ENCODE measurements around the gene PTPRT.

PTPRT gene

DNA sequence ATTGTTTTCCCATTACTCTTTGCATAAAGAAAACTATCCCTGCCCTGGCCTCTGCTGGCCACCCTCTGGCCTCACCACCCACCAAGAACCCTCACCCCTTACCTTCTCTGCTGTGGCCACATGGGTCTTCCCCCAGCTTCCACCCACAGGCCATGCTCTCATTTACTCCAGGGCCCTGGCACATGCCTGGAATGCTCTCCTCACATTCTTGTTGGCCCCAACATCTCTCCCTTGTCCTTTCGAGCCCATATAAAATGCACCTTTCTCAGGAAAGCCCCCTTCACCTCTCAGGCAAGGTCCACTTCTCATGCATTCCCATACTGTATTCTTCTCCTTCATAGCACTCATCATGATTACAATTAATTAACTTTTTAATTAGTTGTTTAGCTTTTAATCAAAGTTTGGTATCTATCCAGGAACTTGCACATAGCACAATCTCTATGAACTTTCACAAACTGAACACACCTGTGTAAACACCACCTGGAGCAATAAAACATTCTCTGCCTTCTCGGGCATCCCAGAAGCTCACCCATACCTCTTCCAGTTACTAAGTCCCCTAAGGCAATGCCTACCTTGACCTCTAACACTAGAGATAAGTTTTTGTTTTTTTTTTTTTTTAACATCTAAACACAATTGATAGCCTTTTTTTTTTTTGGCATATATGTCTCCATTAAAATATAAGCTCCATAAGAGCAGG lies 617.2 kb downstream of the PTPRT start:
- Histone ChIP-seq H3K4me1 (ENCODE audit: control insufficient read depth, low read depth, low read length) (no peaks in the 10 kb centered on the region), H3K23ac (ENCODE audit: low read length) (no peak overlapping the region), H2BK15ac (replicated peaks; ENCODE audit: low read depth) (no peak overlapping the region), H3K4me3 (ENCODE audit: low read length) (no peak overlapping the region), H3K79me1 (ENCODE audit: low read length) (no peaks in the 10 kb centered on the region), H4K8ac (ENCODE audit: low read depth, low read length) (no peak overlapping the region), H3K79me2 (ENCODE audit: control insufficient read depth, insufficient read depth, low read length) (no peaks in the 10 kb centered on the region), H3K27me3 (ENCODE audit: insufficient read depth, low read length, poor library complexity) (no peaks in the 10 kb centered on the region), H2BK120ac (ENCODE audit: low read depth, low read length) (no peak overlapping the region), H2AK5ac (ENCODE audit: low read length) (no peak overlapping the region), H3K18ac (ENCODE audit: low read length) (no peak overlapping the region), H3K36me3 (ENCODE audit: control insufficient read depth, insufficient read depth, low read length) (no peaks in the 10 kb centered on the region), H3K27ac (ENCODE audit: low read depth, low read length) (no peak overlapping the region), H3K56ac (ENCODE audit: low read length) (no peak overlapping the region), H3K4ac (ENCODE audit: low read depth, low read length) (no peak overlapping the region), H4K5ac (ENCODE audit: low read length) (no peak overlapping the region), H3K9ac (ENCODE audit: low read length) (no peak overlapping the region), H2BK5ac (ENCODE audit: low read length) (no peak overlapping the region), H3K4me2 (ENCODE audit: low read length) (no peak overlapping the region)
- no CpG with 5 or more reads among the region's 2 CpGs for WGBS (ENCODE audit: extremely low coverage, insufficient coverage, low lambda C conversion rate)
- DNase-seq = no peak

DNA sequence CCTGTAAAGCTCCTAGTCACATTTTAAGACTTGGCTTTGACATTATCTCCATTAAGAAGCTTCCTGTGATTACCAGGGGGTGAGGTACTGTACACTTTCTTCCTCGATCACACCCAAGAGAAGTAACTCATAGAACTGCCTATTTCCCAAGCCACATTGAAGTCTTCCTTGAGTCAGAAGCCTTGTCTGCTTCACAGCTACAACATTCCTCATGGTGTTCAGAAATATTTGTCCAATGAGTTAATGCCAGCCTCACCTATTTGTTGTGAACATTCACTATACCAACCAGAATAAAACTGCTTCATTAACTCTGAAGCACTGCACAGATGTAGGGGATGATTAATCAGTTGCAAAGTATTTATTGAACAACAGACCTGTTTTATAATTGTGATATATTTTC lies 622.3 kb downstream of the PTPRT start:
- Histone ChIP-seq H3K36me3 (ENCODE audit: control insufficient read depth, insufficient read depth, low read length) (no peaks in the 10 kb centered on the region), H3K79me2 (ENCODE audit: control insufficient read depth, insufficient read depth, low read length) (no peaks in the 10 kb centered on the region), H3K27ac (ENCODE audit: low read depth, low read length) (no peak overlapping the region), H2BK5ac (ENCODE audit: low read length) (no peak overlapping the region), H3K4ac (ENCODE audit: low read depth, low read length) (no peak overlapping the region), H4K8ac (ENCODE audit: low read depth, low read length) (no peak overlapping the region), H2AK5ac (ENCODE audit: low read length) (no peak overlapping the region), H3K18ac (ENCODE audit: low read length) (no peak overlapping the region), H3K27me3 (ENCODE audit: insufficient read depth, low read length, poor library complexity) (no peaks in the 10 kb centered on the region), H3K23ac (ENCODE audit: low read length) (no peak overlapping the region), H3K4me2 (ENCODE audit: low read length) (no peak overlapping the region), H3K79me1 (ENCODE audit: low read length) (no peaks in the 10 kb centered on the region), H3K4me3 (ENCODE audit: low read length) (no peak overlapping the region), H2BK120ac (ENCODE audit: low read depth, low read length) (no peak overlapping the region), H2BK15ac (replicated peaks; ENCODE audit: low read depth) (no peak overlapping the region), H4K5ac (ENCODE audit: low read length) (no peak overlapping the region), H3K9ac (ENCODE audit: low read length) (no peak overlapping the region), H3K4me1 (ENCODE audit: control insufficient read depth, low read depth, low read length) (no peaks in the 10 kb centered on the region), H3K56ac (ENCODE audit: low read length) (no peak overlapping the region)
- no CpG with 5 or more reads among the region's 1 CpG for WGBS (ENCODE audit: extremely low coverage, insufficient coverage, low lambda C conversion rate)
- peak; percentile 4 for DNase-seq

DNA sequence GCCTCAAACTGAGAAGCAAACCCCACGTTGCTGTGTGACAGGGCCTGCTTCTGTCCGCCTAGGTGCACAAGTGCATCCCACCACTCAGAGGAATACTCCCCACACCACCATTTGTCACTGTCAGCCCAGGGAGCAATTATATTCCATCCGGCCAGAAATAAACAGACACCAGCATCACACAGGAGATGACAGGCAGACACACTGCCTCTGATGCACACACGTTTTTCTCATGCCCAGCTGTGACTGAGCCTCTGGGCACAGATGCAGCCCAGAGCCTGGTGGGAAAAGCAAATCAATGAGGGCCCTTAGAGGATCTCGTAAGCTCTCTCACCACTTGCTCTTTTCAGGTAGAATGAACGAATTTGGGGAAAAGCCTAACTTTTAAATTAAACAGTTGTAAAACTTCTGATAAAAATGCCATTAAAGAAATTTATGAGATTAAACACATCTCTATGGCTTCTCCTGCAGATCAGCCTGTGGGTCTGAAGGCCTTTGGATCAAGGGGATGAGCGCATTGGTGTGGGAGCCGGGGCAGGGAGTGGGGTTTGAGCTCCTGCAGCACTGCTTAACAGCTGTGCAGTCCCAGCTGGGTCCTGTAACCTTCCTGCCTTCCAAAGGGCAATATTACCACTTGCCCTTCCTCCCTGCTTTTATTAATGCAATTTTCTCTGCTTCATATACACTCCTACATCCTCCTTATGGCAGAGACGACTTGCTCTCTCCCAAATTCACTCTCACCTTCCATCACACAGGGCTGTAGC lies 624.3 kb downstream of the PTPRT start:
- Histone ChIP-seq H2BK15ac (replicated peaks; ENCODE audit: low read depth) (no peak overlapping the region), H3K79me2 (ENCODE audit: control insufficient read depth, insufficient read depth, low read length) (no peaks in the 10 kb centered on the region), H2AK5ac (ENCODE audit: low read length) (no peak overlapping the region), H3K18ac (ENCODE audit: low read length) (no peak overlapping the region), H3K4me2 (ENCODE audit: low read length) (no peak overlapping the region), H3K4me1 (ENCODE audit: control insufficient read depth, low read depth, low read length) (no peaks in the 10 kb centered on the region), H3K4ac (ENCODE audit: low read depth, low read length) (no peak overlapping the region), H3K23ac (ENCODE audit: low read length) (no peak overlapping the region), H4K5ac (ENCODE audit: low read length) (no peak overlapping the region), H3K56ac (ENCODE audit: low read length) (no peak overlapping the region), H2BK120ac (ENCODE audit: low read depth, low read length) (no peak overlapping the region), H2BK5ac (ENCODE audit: low read length) (no peak overlapping the region), H3K9ac (ENCODE audit: low read length) (no peak overlapping the region), H3K79me1 (ENCODE audit: low read length) (no peaks in the 10 kb centered on the region), H3K27ac (ENCODE audit: low read depth, low read length) (no peak overlapping the region), H3K27me3 (ENCODE audit: insufficient read depth, low read length, poor library complexity) (no peaks in the 10 kb centered on the region), H3K36me3 (ENCODE audit: control insufficient read depth, insufficient read depth, low read length) (no peaks in the 10 kb centered on the region), H4K8ac (ENCODE audit: low read depth, low read length) (no peak overlapping the region), H3K4me3 (ENCODE audit: low read length) (no peak overlapping the region)
- no peak for DNase-seq
- no CpG with 5 or more reads among the region's 9 CpGs for WGBS (ENCODE audit: extremely low coverage, insufficient coverage, low lambda C conversion rate)

DNA sequence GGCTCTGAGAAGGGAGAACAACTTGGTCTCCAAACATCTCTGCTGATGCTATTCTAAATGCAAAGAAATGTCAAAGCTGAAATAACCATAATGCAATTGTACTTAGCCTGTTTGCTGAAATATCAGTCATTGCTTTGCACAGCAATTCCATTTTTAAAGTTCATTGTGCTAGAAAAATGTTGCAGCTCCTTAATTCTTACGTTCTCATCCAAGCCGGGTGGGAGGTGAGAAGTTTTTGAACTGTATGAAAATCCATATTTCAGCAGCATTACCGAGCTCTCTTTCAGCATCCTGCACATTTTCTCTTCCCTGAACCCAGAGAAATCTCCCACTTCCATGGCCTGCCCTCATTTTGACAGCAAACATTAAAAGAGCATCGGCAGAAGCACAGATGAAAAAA lies 630.0 kb downstream of the PTPRT start:
- no peak for DNase-seq

DNA sequence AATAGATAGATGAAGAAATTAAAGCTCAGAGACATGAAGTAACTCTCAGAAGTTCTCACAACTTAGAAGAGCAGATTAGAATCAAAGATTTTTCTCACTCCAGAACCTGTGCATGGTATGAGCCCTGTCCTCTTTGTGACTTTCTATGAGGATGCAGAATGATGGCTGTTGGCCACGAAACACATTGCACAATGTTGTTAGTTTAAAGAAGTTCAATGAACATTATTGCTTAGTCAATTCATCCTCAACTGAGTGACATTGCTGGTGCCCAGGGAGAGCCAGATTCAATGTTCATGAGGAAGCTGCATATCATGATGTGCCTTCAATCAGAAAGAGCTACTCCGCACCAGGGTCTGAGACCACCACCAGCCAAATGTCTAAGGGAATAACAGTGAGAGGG lies 633.1 kb downstream of the PTPRT start:
- Histone ChIP-seq H3K27ac (ENCODE audit: low read depth, low read length) (no peak overlapping the region), H2BK15ac (replicated peaks; ENCODE audit: low read depth) (no peak overlapping the region), H3K79me2 (ENCODE audit: control insufficient read depth, insufficient read depth, low read length) (no peaks in the 10 kb centered on the region), H3K4ac (ENCODE audit: low read depth, low read length) (no peak overlapping the region), H4K8ac (ENCODE audit: low read depth, low read length) (no peak overlapping the region), H3K18ac (ENCODE audit: low read length) (no peak overlapping the region), H2AK5ac (ENCODE audit: low read length) (no peak overlapping the region), H3K27me3 (ENCODE audit: insufficient read depth, low read length, poor library complexity) (no peaks in the 10 kb centered on the region), H3K4me1 (ENCODE audit: control insufficient read depth, low read depth, low read length) (no peaks in the 10 kb centered on the region), H3K79me1 (ENCODE audit: low read length) (no peaks in the 10 kb centered on the region), H3K36me3 (ENCODE audit: control insufficient read depth, insufficient read depth, low read length) (no peaks in the 10 kb centered on the region), H4K5ac (ENCODE audit: low read length) (no peak overlapping the region), H3K4me2 (ENCODE audit: low read length) (no peak overlapping the region), H2BK5ac (ENCODE audit: low read length) (no peak overlapping the region), H3K9ac (ENCODE audit: low read length) (no peak overlapping the region), H2BK120ac (ENCODE audit: low read depth, low read length) (no peak overlapping the region), H3K56ac (ENCODE audit: low read length) (no peak overlapping the region), H3K23ac (ENCODE audit: low read length) (no peak overlapping the region), H3K4me3 (ENCODE audit: low read length) (no peak overlapping the region)
- WGBS (ENCODE audit: extremely low coverage, insufficient coverage, low lambda C conversion rate) = no CpG with 5 or more reads among the region's 2 CpGs
- no peak for DNase-seq

More for the DNA sequence above, 630.0 kb downstream of the PTPRT start:
- H2AK5ac ChIP-seq (ENCODE audit: low read length) = no peak overlapping the region
- H3K4ac ChIP-seq (ENCODE audit: low read depth, low read length) = no peak overlapping the region
- H2BK15ac ChIP-seq (replicated peaks; ENCODE audit: low read depth) = no peak overlapping the region
- no peak overlapping the region for H2BK120ac ChIP-seq (ENCODE audit: low read depth, low read length)
- H3K18ac ChIP-seq (ENCODE audit: low read length) = no peak overlapping the region
- no peak overlapping the region for H3K4me3 ChIP-seq (ENCODE audit: low read length)
- no CpG with 5 or more reads among the region's 4 CpGs for WGBS (ENCODE audit: extremely low coverage, insufficient coverage, low lambda C conversion rate)
- no peaks in the 10 kb centered on the region for H3K27me3 ChIP-seq (ENCODE audit: insufficient read depth, low read length, poor library complexity)
- no peaks in the 10 kb centered on the region for H3K4me1 ChIP-seq (ENCODE audit: control insufficient read depth, low read depth, low read length)
- no peak overlapping the region for H4K8ac ChIP-seq (ENCODE audit: low read depth, low read length)
- H3K56ac ChIP-seq (ENCODE audit: low read length) = no peak overlapping the region
- no peak overlapping the region for H3K4me2 ChIP-seq (ENCODE audit: low read length)
- no peaks in the 10 kb centered on the region for H3K79me2 ChIP-seq (ENCODE audit: control insufficient read depth, insufficient read depth, low read length)
- H4K5ac ChIP-seq (ENCODE audit: low read length) = no peak overlapping the region
- no peak overlapping the region for H3K23ac ChIP-seq (ENCODE audit: low read length)
- no peaks in the 10 kb centered on the region for H3K36me3 ChIP-seq (ENCODE audit: control insufficient read depth, insufficient read depth, low read length)
- H3K27ac ChIP-seq (ENCODE audit: low read depth, low read length) = no peak overlapping the region
- H3K79me1 ChIP-seq (ENCODE audit: low read length) = no peaks in the 10 kb centered on the region
- no peak overlapping the region for H2BK5ac ChIP-seq (ENCODE audit: low read length)
- H3K9ac ChIP-seq (ENCODE audit: low read length) = no peak overlapping the region

Data from mesendoderm (in vitro differentiated cells).